SK-N-SH (cell line): ENCODE data around the gene TXNRD1. TPM values are rescaled to one million over a fixed set of nuclear protein-coding genes. Genes with fewer than 3 reads are reported as not detected.

ENCODE experiments used
- CTCF ChIA-PET: fragments of 300-600, 350-600 bp; formaldehyde crosslinking; extraction: SDS; loops from one replicate; lab custom pipeline; 2021; lab: Yijun Ruan, JAX
- POLR2A ChIA-PET: fragments of 350-600 bp; sonication (Branson Sonifier 250); formaldehyde crosslinking; extraction: SDS; loops from one replicate; lab custom pipeline; 2020; ENCODE audit warnings: antibody characterized with exemption, inconsistent platforms; lab: Yijun Ruan, JAX
- DNase-seq: peaks from one replicate; pipeline ENCODE4 v3.0.0; 2012
- H2AFZ ChIP-seq: fragments of 200-600 bp; sonication (generic); 2 replicates; pipeline ENCODE4 v1.8.1; 2016; ENCODE audit warnings: antibody characterized with exemption, mild to moderate bottlenecking, low read depth
- H3F3A ChIP-seq: fragments of 200-600 bp; sonication (generic); replicated peaks from 2 replicates; pipeline ENCODE3; 2016; ENCODE audit warnings: antibody characterized with exemption, mild to moderate bottlenecking; ENCODE audit not compliant: insufficient read depth
- H3K27ac ChIP-seq, 2 experiments: fragments of 200-500 bp in 1 of 2; fragments of 200-600 bp in 1 of 2; sonication (Bioruptor generic) in 1 of 2; sonication (generic), shearing (Covaris generic) in 1 of 2; 2 replicates each; pipeline versions ENCODE4 v1.5.1 to v1.6.1; 2014 to 2016; ENCODE audit warnings: low read depth in 2 of 2, inconsistent platforms in 1 of 2, low read length in 1 of 2, mild to moderate bottlenecking in 1 of 2, mixed read lengths in 1 of 2
- H3K27me3 ChIP-seq: fragments of 200-600 bp; sonication (generic), shearing (Covaris generic); 2 replicates; pipeline ENCODE4 v1.6.1; 2016; ENCODE audit warnings: mixed run types; ENCODE audit not compliant: insufficient read depth
- H3K36me3 ChIP-seq, 2 experiments: fragments of 200-500 bp in 1 of 2; fragments of 200-600 bp in 1 of 2; sonication (Bioruptor generic) in 1 of 2; sonication (generic) in 1 of 2; replicated peaks in 1 of 2; 2 replicates each; pipeline versions ENCODE3 to v1.5.1; 2014 to 2016; ENCODE audit warnings: low read length in 1 of 2, mild to moderate bottlenecking in 1 of 2; ENCODE audit not compliant: insufficient read depth in 2 of 2, control insufficient read depth in 1 of 2
- H3K4me1 ChIP-seq, 2 experiments: fragments of 200-500 bp in 1 of 2; fragments of 200-600 bp in 1 of 2; sonication (Bioruptor generic) in 1 of 2; sonication (generic), shearing (Covaris generic) in 1 of 2; 2 replicates each; pipeline versions ENCODE4 v1.5.1 to v1.6.1; 2014 to 2016; ENCODE audit warnings: low read depth in 1 of 2, low read length in 1 of 2, mixed run types in 1 of 2; ENCODE audit not compliant: insufficient read depth in 2 of 2, control insufficient read depth in 1 of 2
- H3K4me2 ChIP-seq: fragments of 200-600 bp; sonication (generic), shearing (Covaris generic); 2 replicates; pipeline ENCODE4 v1.6.1; 2017; ENCODE audit warnings: mixed run types
- H3K4me3 ChIP-seq, 2 experiments: fragments of 200-500 bp in 1 of 2; fragments of 200-600 bp in 1 of 2; sonication (Bioruptor generic) in 1 of 2; sonication (generic), shearing (Covaris generic) in 1 of 2; 2 replicates each; pipeline versions ENCODE4 v1.5.1 to v1.8.1; 2014 to 2016; ENCODE audit warnings: low read depth in 2 of 2, inconsistent platforms in 1 of 2, low read length in 1 of 2, mild to moderate bottlenecking in 1 of 2, mixed read lengths in 1 of 2, moderate library complexity in 1 of 2
- H3K79me2 ChIP-seq: fragments of 200-600 bp; sonication (generic); 2 replicates; pipeline ENCODE4 v1.8.1; 2017; ENCODE audit warnings: mild to moderate bottlenecking; ENCODE audit not compliant: insufficient read depth
- H3K9ac ChIP-seq: fragments of 200-600 bp; sonication (generic); 2 replicates; pipeline ENCODE4 v1.6.1; 2017; ENCODE audit warnings: mixed run types
- H3K9me2 ChIP-seq: fragments of 200-600 bp; sonication (generic); 2 replicates; pipeline ENCODE4 v1.6.1; 2017; ENCODE audit warnings: mixed run types
- H3K9me3 ChIP-seq: fragments of 200-600 bp; sonication (generic); 2 replicates; pipeline ENCODE4 v1.6.1; 2017; ENCODE audit warnings: mixed run types, mild to moderate bottlenecking, moderate library complexity
- H4K20me1 ChIP-seq: fragments of 200-600 bp; sonication (generic); 2 replicates; pipeline ENCODE4 v1.6.1; 2017; ENCODE audit warnings: mild to moderate bottlenecking, mixed run types; ENCODE audit not compliant: insufficient read depth
- ELF1 ChIP-seq: IDR thresholded peaks from 2 replicates; pipeline ENCODE4 v1.4.0; 2012
- EP300 ChIP-seq, 2 experiments: IDR thresholded peaks; 2 replicates each; pipeline versions ENCODE4 v1.4.0 to v1.6.1; 2012; ENCODE audit warnings: borderline replicate concordance in 1 of 2, low read depth in 1 of 2, low read length in 1 of 2
- EZH2phosphoT487 ChIP-seq: fragments of 200-600 bp; sonication (generic); IDR thresholded peaks from 2 replicates; pipeline ENCODE4 v1.6.1; 2017; ENCODE audit warnings: low read depth, mixed run types, mild to moderate bottlenecking, antibody characterized with exemption, moderate library complexity, borderline replicate concordance
- FOXJ3 ChIP-seq: sonication (generic); formaldehyde crosslinking; IDR thresholded peaks from 2 replicates; pipeline ENCODE4 v1.5.1; 2020; ENCODE audit warnings: mild to moderate bottlenecking, missing genetic modification reagents
- FOXM1 ChIP-seq: IDR thresholded peaks from 2 replicates; pipeline ENCODE4 v1.4.0; 2012; ENCODE audit warnings: low read depth, mild to moderate bottlenecking
- GABPA ChIP-seq: IDR thresholded peaks from 2 replicates; pipeline ENCODE4 v1.4.0; 2012; ENCODE audit warnings: low read depth, mild to moderate bottlenecking
- GATA2 ChIP-seq: sonication (generic); formaldehyde crosslinking; IDR thresholded peaks from 2 replicates; pipeline ENCODE4 v1.5.0; 2020; ENCODE audit warnings: mild to moderate bottlenecking, missing genetic modification reagents
- JUND ChIP-seq: IDR thresholded peaks from 2 replicates; pipeline ENCODE4 v1.4.0; 2012
- MXI1 ChIP-seq: IDR thresholded peaks from 2 replicates; pipeline ENCODE4 v1.6.1; 2012; ENCODE audit warnings: mild to moderate bottlenecking, low read depth, low read length, improper control_type of control experiment
- NFIC ChIP-seq: IDR thresholded peaks from 2 replicates; pipeline ENCODE4 v1.4.0; 2012; ENCODE audit warnings: borderline replicate concordance
- NRF1 ChIP-seq: IDR thresholded peaks from 2 replicates; pipeline ENCODE4 v1.6.1; 2012; ENCODE audit warnings: low read depth, mild to moderate bottlenecking, low read length
- PBX3 ChIP-seq: IDR thresholded peaks from 2 replicates; pipeline ENCODE4; 2012
- POLR2AphosphoS5 ChIP-seq: IDR thresholded peaks from 2 replicates; pipeline ENCODE4 v1.6.1; 2012; ENCODE audit warnings: low read depth, low read length
- RCOR1 ChIP-seq: fragments of 150-350 bp; IDR thresholded peaks from 2 replicates; pipeline ENCODE4 v1.6.1; 2017; ENCODE audit warnings: antibody characterized with exemption, low read length
- REST ChIP-seq: IDR thresholded peaks from 2 replicates; pipeline ENCODE4 v1.6.1; 2012; ENCODE audit warnings: mild to moderate bottlenecking, low read depth, low read length, moderate library complexity
- SIN3A ChIP-seq: IDR thresholded peaks from 2 replicates; pipeline ENCODE4 v1.6.1; 2012; ENCODE audit warnings: low read depth, mild to moderate bottlenecking, low read length, moderate library complexity, borderline replicate concordance
- SMC3 ChIP-seq: IDR thresholded peaks from 2 replicates; pipeline ENCODE4 v1.6.1; 2012; ENCODE audit warnings: low read depth, low read length, improper control_type of control experiment
- TAF1 ChIP-seq: IDR thresholded peaks from 2 replicates; pipeline ENCODE4 v1.6.1; 2012; ENCODE audit warnings: low read depth, mild to moderate bottlenecking, low read length, moderate library complexity, borderline replicate concordance
- TCF12 ChIP-seq: IDR thresholded peaks from 2 replicates; pipeline ENCODE4 v1.4.0; 2012
- WGBS: methylation state at CpG from one replicate; pipeline ENCODE4 v1.1.6; 2017; ENCODE audit warnings: low lambda C conversion rate; 5-methylcytosine and 5-hydroxymethylcytosine counted together
- polyA plus RNA-seq, 3 experiments: library from polyadenylated mRNA; depleted of rRNA; stranded (reverse); fragments of >200 nt; gene quantifications; 2 replicates each; pipeline ENCODE4 v1.2.3, GENCODE V29; 2012
- TF ChIP-seq, protein P1 (sequence below): fragments of 150-350 bp; IDR thresholded peaks from 2 replicates; pipeline ENCODE4 v1.6.1; 2016; ENCODE audit warnings: mild to moderate bottlenecking, low read depth, low read length
- TF ChIP-seq, protein P2 (sequence below): fragments of 200-600 bp; sonication (generic); IDR thresholded peaks from 2 replicates; pipeline ENCODE4 v1.6.1; 2017; ENCODE audit warnings: antibody characterized with exemption, mild to moderate bottlenecking, moderate library complexity

TXNRD1 gene
- polyA plus RNA-seq, 1 of the 3 experiments (the other 2 are of a cell fraction): 143 TPM

GRCh38 chr12:104328790-104329189, 113.2 kb downstream of the TXNRD1 start:
- ChIA-PET CTCF (no interaction called here), POLR2A (no interaction called here)
- H3K9me2 ChIP-seq: no peaks in the 10 kb centered on the region
- H3K4me3 ChIP-seq: no peak overlapping the region
- no peaks in the 10 kb centered on the region for H3K9me3 ChIP-seq
- H3F3A ChIP-seq: peaks cover 24% of the 10 kb centered on the region
- H3K79me2 ChIP-seq: peaks cover 22% of the 10 kb centered on the region
- no peak for TF ChIP-seq NRF1
- TF ChIP-seq MXI1: no peak
- no peak for TF ChIP-seq GATA2 (CRISPR knock-in tag)
- TF ChIP-seq ELF1: no peak
- no peak for TF ChIP-seq SMC3
- TF ChIP-seq TAF1: no peak
- no peak for TF ChIP-seq FOXJ3
- TF ChIP-seq RCOR1: no peak
- TF ChIP-seq REST: no peak
- TF ChIP-seq JUND: no peak
- TF ChIP-seq SIN3A: no peak
- TF ChIP-seq NFIC: no peak
- TF ChIP-seq EP300 (IDR thresholded peaks at IDR 0.05; ENCODE audit: borderline replicate concordance in 1 of 2, low read depth in 1 of 2, low read length in 1 of 2): no peak
- no peak for TF ChIP-seq GABPA
- no peak for TF ChIP-seq EZH2phosphoT487
- H3K36me3 ChIP-seq: peaks cover 67 to 74% of the 10 kb centered on the region in 2 experiments
- no peaks in the 10 kb centered on the region for H4K20me1 ChIP-seq
- no peaks in the 10 kb centered on the region for H3K27me3 ChIP-seq
- 93% methylated on average over 1 of the region's 1 CpG for WGBS
- H3K4me2 ChIP-seq: no peak overlapping the region
- H3K4me1 ChIP-seq: no peaks in the 10 kb centered on the region
- no peak overlapping the region for H3K9ac ChIP-seq
- no peak overlapping the region for H3K27ac ChIP-seq
- no peak for DNase-seq
- no peak overlapping the region for H2AFZ ChIP-seq

DNA sequence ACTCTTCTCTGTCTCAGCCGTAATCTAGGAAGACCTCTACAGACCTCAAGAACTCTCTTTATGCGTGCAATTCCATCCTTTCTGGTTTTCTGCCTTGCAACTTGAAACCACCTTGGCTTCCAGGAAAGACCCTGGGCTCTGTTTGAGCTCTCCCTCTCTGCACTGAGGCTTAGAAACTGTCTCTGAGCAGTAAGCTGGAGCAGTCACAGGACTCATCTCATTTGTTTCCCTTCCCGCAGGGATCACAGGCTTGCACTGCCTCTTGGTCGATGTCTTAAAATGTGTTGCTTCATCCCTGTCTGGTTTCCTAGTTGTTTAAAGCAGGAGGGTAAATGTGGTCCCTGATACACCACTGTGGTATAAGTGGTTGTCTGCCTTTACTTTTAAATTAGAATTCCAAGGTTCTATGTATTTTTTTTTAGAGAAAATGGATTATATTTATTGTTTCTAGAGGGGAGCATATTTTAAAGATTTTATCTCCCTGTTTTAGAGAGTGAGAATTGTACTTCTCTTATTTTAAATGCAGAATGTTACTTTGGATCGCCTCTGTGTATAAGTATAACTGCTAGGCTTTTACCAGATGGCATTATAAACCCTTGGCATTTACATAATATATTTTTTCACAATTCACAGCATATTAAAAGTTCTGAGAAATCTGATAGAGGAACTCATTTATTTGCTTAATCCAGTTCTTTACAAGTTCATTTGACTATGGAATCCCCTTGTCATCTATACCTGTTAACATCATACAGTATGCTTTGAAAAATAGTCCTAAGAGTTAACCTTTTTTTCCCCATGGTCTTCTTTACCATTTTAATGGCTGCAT, 114.3 kb downstream of the TXNRD1 start:
- Histone ChIP-seq H3K4me3 (no peak overlapping the region), H3F3A (peaks cover 18% of the 10 kb centered on the region), H2AFZ (no peak overlapping the region), H3K36me3 (peaks cover 71 to 79% of the 10 kb centered on the region in 2 experiments), H3K4me2 (no peak overlapping the region), H3K9me2 (no peaks in the 10 kb centered on the region), H3K79me2 (peaks cover 21% of the 10 kb centered on the region; the same call in 1 of the 2 replicates), H3K9me3 (no peaks in the 10 kb centered on the region), H4K20me1 (no peaks in the 10 kb centered on the region), H3K27ac (no peak overlapping the region), H3K9ac (no peak overlapping the region), H3K4me1 (no peaks in the 10 kb centered on the region), H3K27me3 (no peaks in the 10 kb centered on the region)
- POLR2A ChIA-PET: no interaction called here
- CTCF ChIA-PET: no interaction called here
- DNase-seq: no peak
- 94% methylated on average over 5 of the region's 5 CpGs for WGBS
- TF ChIP-seq, protein P1, sequence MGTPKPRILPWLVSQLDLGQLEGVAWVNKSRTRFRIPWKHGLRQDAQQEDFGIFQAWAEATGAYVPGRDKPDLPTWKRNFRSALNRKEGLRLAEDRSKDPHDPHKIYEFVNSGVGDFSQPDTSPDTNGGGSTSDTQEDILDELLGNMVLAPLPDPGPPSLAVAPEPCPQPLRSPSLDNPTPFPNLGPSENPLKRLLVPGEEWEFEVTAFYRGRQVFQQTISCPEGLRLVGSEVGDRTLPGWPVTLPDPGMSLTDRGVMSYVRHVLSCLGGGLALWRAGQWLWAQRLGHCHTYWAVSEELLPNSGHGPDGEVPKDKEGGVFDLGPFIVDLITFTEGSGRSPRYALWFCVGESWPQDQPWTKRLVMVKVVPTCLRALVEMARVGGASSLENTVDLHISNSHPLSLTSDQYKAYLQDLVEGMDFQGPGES: no peak
- no peak for TF ChIP-seq TAF1
- no peak for TF ChIP-seq POLR2AphosphoS5
- no peak for TF ChIP-seq GABPA
- TF ChIP-seq ELF1: no peak
- no peak for TF ChIP-seq FOXM1
- TF ChIP-seq, protein P2, sequence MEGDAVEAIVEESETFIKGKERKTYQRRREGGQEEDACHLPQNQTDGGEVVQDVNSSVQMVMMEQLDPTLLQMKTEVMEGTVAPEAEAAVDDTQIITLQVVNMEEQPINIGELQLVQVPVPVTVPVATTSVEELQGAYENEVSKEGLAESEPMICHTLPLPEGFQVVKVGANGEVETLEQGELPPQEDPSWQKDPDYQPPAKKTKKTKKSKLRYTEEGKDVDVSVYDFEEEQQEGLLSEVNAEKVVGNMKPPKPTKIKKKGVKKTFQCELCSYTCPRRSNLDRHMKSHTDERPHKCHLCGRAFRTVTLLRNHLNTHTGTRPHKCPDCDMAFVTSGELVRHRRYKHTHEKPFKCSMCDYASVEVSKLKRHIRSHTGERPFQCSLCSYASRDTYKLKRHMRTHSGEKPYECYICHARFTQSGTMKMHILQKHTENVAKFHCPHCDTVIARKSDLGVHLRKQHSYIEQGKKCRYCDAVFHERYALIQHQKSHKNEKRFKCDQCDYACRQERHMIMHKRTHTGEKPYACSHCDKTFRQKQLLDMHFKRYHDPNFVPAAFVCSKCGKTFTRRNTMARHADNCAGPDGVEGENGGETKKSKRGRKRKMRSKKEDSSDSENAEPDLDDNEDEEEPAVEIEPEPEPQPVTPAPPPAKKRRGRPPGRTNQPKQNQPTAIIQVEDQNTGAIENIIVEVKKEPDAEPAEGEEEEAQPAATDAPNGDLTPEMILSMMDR: no peak
- TF ChIP-seq TCF12: no peak
- TF ChIP-seq PBX3: no peak
- no peak for TF ChIP-seq JUND
